Kasumi-1 (cell line): ENCODE data around the gene GPR176.

Source experiments
- DNase-seq, 2 experiments: peaks; one replicate each; lab custom pipeline; 2025; lab: John Stamatoyannopoulos, UW

GPR176 gene

DNA sequence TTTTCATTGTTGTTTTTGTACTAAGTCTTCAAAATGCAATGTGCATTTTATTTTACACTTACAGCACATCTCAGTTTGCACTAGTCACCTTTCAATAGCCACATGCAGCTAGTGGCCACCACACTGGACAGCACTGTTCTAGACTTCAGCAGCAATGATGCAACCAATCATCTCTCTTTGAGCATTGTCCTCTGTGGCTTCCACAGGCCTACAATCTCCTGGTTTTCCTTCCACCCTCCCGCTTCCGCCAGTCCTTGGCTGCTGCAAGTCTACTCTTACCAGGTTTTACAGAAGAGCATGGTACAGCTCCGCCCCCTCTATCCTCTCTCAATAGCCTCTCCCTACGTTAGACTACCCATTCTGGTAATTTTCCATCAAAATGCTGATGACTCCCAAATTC, 112.3 kb downstream of the GPR176 start:
- no peak for DNase-seq

DNA sequence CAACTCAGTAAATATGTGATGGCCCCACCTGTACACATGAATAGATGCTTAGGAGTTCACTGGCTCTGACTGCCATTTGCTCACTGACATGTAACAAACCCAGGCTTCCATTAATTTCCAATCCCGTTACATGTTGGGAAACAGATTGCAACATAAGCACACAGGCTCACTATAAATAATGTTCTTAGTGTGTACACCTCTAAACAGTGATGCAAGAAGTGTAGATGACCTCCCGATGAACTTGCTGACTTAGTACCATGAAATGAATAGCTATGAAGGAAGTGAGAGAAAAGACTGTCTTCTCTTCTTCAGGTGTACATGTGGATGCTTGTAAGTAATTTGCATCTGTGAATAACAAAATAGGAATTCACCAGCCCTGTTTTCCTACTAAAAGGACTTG, 116.0 kb downstream of the GPR176 start:
- DNase-seq = no peak

DNA sequence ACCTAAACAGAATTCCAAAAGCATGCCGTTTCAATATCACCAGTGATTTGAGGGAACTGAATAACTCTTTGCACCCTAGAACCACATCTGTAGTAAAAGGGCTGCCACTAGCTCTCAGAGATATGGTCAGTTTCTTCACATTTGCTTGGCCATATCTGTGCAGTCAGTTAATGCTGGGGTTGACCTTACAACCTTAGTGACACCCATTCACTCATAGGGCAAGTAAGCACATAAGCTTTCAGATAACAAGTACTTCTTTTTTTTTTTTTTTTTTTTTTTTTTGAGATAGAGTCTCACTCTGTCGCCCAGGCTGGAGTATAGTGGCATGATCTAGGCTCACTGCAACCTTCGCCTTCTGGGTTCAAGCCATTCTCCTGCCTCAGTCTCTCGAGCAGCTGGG, 117.0 kb downstream of the GPR176 start:
- no peak for DNase-seq

DNA sequence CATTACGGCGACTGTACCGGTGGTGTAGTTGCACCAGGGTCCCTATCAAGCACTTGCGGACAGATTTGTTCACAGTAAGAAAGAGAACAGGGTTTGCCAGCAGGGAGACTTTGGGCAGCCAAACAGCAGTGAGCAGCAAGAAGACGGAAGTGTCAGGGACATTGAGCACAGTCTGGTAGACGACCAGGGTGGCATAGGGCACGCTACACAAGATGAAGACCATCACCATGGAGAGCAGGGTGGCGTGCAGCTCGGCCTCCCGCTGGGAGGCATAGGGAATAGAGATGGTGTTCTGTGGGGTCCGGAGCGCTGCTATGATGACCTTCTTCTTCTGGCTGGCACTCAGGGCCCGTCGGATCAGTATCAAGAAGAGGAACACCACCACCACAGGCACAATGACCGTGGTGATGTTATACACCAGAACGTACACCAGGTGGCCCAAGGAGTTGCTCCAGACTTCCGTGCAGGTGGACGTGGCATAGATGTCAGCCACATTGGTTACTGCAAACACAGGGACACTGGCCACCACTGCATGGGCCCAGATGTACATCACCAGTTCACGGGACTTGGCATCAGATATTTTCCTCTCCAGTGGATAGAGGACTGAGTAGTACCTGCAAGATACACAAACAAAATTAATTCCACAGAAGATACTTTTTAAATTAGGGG, 118.3 kb downstream of the GPR176 start:
- DNase-seq = no peak

DNA sequence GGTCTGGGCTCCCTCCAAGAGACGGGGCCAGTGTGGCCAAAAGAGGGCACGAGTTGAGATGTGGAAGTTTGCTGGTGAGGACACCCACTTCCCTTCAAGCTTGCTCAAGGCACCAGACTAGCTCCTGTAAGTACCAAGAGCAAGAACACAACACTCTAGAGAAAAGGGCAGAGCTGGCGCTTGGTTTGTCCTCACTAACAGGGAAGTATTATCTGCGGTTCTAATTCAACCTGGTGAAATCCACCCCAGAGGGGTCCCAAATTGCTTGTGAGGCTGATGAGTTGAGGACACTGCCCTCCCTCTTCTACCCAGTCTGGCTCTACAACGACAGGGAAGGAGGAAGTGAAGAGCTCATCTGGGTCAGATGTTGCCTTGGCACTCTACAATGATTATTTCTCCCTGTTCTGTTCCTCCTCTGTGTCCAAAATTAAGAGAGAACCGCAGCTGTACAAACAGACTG, 120.5 kb downstream of the GPR176 start:
- DNase-seq = no peak

DNA sequence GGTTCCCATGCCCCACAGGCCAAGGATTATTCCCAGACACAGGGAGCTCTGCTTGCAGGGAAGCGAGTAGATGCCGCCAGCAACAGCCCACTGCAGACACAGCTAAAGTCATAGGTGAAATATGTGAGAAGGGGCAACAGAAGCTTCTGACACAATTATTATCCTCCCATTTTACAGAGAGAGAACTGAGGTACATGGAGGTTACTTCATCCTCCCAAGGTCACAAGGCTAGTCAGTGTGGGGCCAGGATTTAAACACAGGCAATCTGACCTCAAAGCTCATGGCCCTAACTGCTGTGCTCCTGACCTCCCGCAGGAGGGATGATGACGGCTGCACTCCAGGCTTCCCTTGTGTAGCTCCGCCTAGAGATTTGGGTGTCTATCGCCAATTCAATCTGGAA, 121.7 kb downstream of the GPR176 start:
- DNase-seq = no peak

DNA sequence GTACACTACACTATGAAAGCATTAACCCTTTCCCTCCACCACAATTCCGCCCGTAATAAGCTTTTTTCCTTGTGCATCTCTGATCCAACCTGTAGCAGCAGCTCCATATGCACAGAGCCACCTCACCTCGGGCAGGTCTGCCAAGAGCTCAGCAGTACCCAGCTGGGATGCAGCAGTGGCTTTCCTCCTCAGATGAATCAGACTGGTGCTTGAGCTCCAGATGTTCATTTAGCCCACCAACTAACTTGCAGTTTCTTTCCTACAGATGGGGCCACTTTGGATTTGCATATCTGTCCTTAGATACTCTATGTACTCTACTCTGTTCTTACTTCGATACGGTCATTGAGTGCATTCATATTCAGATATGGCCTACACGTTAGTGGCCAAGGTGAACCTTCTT, 122.7 kb downstream of the GPR176 start:
- no peak for DNase-seq

DNA sequence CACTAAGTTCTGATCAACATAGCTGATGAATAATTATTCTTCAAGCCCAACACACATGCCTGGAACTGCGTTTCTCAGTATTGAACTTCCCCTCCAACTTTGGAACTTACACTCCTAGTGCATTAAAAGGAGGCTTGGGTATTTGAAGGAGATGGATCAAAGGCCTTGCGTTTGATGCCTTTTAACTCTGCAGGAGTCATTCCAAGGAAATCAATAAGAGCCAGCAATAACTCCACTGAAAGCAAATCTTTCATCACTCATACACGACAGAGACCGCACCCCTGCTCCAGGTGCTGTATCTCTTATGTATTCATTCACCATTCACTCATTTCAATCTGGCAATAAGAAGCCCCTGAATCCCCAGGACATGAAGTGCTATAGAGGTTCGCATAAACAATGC, 123.5 kb downstream of the GPR176 start:
- no peak for DNase-seq

DNA sequence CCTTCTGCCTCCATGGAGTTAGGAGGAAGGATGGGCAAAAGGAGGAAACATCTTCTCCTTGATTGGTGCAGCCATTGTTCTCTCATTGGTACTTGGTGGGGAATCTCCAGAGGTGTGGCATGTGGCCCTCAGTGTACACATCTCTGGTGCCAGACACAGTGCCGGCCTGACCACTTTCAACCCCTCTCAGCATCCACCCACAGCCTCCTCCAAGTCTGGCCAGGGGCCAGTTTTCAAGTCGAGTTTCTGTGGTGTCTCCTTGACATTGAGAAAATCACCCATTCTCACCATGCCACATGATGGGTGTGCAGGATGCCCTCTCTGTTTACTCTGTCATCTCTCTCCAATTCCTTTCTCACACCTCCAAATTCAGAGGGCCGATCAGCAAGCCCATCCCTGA, 124.6 kb downstream of the GPR176 start:
- DNase-seq = no peak

DNA sequence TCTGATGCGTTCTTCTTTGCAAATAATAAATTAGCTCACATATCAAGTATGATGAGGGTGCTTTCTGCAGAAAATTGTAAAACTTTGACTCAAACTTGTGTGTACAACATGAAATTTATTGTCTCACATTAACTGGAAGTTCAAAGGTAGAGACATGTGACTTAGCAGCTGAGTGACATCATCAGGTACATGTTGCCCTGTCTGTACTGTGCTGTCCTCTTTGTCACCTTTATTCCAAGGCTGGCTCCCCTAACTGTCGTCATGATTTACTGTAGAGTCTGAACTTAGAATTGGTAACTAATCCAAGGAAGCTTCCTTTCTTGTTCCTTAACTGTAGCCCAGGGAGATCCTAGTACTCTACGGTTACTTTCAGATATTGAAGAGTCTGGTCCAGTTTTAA, 125.1 kb downstream of the GPR176 start:
- no peak for DNase-seq

DNA sequence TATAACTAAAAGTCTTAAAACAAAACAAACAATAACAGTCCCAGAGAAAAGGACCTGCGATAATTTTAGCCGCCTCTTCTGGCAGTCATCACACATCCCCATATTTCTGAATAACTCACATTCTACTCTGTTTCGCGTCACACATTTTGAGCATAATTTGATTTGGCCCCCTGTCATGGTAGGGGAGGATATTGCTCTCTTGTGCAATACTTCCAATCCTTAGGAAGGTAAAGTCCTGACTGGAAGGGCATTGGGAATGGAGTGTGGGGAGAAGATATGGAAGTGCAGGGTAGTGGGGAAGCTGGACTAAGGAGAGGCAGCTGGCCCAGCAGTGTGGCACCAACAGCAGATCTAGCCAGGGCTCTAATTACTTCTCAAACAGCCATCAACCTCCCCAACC, 126.1 kb downstream of the GPR176 start:
- no peak for DNase-seq

DNA sequence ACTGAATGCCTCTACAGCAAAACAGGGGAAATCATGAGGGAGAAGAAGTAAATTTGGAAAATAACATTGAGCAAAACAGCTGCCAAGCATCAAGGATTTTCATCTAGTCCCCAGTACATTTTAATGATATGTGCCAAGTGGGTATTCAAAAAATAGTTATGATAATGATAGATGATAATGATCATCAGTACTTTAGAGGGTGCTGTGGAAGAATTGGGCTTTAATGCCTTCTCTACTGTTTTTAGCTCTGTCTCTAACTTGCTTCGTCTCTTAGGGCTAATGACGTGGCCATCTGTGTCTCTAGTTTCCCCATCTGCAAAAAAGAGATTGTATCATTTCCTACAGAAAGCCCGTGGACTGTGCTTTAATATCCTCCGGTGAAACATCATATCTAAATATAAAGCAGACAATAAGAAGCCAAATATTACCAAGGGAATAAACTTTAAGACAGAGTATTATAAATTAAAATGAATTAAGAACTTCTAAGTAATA, 127.2 kb downstream of the GPR176 start:
- DNase-seq = no peak

DNA sequence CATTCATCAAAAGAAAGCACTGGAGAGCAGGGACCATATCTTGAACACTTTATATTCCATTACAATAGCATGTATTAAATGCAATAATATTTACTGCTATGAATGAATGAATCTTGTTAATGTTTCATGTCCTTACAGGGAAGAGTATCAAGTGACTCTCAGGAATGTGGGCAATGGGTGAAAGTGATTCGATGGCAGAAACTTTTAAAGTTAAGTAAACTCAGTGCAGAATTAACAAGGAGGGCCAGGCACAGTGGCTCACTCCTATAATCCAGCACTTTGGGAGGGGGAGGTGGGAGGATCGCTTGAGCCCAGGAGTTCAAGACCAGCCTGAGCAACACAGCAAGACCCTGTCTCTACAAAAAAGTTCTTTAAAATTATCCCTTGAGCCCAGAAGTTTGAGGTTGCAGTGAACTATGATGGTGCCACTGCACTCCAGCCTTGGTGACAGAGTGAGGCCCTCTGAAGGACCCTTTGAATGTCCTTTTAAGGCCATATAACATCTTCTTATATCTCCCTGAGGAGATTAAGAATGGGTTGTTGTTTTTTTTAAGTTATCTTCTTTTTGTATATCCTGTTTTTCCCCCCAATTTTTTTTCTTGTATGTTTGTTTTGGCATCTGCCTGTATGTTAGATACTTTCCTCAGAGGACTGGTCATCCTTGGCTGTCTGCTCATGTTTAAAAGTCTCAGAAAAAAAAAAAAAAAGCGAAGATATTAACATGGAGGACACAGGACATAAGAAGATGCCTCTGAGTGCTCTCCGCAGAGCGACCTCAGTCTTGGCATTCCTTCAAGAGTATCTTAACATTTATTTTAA, 127.8 kb downstream of the GPR176 start:
- no peak for DNase-seq

DNA sequence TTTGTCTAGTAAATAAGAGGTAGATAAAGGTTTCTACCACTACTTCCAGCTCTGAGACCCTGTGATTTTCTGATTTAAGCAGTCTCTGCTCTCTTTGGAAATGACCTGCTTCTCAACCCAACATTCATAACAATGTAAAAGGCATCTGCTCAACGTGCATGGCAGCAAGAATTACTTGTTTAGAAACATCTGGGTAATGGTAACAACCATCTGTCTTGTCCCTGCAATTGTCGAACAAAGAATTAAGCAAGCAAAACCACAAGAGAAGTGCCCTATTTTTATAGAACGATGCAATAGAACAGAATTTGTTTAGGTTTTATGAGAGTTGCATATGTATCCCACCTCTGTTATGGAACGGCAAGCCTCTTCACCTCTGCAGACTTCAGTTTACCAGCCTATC, 130.3 kb downstream of the GPR176 start:
- DNase-seq = no peak

DNA sequence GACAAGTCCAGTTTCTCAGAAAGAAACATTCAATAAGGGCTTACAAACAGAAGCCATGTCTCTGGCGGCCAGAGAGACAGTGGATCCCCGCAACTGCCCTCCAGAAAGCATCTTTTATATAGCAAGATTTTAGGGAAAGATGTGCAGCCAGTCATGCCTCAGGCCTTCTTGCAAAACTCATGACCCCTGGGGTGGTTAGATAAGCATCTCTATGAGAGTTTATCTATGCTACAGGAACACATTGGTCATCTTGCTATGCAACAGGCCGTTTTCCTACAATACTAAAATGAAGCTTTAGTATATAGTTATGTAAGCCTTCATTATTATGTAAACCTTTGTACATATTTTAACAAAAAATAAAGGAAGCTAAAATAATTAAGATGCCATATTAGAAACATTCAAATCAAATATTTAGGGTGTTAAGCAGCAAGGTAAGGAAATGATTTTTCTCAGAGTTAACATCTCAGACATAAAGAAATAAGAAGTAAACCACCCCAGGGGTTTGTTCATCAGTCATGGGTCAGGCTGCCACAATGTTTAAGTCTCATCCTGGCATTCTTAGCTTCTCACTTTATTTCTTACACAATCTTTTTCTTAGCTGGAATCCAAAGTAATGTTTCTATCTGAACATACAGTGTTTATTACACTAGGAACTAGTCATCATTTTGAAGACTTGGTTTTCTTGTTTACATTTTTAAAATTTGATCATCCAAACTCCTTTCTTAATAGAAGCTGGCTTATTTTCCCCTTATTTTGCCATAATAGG, 131.1 kb downstream of the GPR176 start:
- DNase-seq = no peak

DNA sequence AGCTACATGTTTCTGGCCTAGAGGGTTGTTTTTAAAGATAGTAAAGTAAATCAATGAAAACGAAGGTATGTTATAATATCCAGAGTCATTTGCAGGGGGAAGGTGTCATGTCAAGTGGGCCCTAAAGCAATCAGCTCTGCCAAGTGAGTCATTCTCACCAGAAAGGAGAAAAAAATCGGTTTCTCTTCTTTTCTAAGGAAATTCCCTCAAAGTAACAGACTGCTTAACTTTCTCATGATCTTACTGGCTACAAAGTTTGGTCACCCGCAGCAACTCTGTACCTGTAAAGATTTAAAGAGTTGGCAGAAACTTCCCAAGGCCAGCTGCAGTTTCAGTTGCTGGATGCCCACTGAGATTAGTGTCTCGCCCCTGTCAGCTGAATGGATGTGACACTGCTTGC, 132.0 kb downstream of the GPR176 start:
- DNase-seq = no peak

DNA sequence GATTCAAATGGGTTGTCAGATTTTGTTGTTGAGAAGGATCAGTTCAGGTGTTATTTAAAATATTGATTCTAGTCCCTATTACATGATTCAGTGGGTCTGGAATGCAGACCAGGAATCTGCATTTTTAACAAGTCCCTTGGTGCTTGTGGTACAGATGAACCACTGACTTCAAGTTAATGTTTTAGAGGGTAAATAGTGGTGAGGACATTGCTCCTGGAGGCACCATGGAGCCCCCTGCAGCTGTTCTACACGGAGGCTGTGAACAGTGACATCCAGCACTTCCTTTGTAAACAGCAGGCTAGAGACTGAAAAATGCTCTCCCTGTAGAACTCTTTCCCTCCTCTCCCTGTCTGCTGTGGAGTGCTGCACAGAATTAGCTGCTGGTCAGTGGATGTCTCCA, 132.6 kb downstream of the GPR176 start:
- DNase-seq = no peak

DNA sequence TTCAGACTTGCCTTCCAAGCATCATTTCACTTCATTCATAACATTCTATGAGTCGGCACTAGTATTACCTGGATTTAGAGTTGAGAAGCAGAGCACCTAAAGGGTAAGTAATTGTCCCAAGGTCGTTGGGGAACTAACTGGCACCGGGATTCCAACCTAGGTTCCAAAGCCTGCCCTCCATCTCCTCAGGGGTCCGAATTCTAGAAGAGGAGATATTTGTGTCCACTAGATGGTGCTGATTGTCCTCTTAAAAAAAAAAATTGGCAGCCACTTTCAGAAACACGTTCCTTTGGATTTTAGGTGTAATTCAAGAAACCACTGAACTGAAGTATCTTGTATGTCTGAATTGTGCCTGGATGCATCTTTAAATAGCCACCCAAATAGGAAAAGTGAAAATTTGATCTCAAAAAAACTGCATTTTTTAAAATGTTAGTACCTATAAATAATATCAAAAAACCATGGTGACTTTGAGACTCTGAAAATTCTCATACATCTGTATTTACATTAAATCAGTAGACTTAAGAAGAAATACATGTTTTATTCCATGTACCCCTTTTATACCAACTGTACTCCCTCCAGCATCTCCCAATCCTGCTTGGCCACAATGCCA, 133.5 kb downstream of the GPR176 start:
- peak; percentile 41 to 46 for DNase-seq

DNA sequence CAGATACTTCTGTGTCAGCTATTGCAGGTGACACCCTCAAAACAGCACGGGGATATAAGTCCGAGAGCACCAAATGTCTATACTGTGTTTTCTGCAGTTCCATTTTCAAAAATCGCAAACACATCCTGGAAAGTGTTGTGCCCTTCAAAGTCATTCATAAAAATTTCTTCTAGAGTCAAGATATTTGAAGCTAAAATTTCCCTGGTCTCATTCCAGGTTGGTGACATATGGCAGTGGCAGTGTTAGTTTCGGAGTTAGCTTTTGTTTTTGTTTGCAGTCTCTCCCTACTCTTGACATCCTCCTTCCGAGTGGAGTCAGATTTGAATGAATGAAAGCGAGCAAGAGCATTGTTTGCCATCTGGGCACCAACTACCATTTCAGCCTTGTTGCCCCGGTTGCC, 134.2 kb downstream of the GPR176 start:
- no peak for DNase-seq

DNA sequence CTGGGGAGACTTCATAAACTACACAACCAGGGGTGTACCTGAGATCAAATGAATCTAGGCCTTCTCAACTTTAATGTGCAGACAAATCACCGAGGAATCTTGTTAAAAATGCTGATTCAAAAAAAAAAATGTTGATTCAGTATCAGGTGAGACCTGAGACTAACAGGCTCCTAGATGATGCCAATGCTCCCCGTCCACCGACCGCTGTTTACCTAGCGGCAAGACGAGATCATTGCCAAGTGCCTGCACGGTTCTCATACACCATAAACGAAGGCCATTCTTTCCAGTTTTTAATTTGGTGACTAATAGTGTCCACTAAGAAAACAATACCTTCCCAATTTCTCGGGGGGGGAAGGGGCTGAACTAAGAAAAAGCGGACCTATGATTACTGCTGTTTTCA, 134.9 kb downstream of the GPR176 start:
- no peak for DNase-seq

DNA sequence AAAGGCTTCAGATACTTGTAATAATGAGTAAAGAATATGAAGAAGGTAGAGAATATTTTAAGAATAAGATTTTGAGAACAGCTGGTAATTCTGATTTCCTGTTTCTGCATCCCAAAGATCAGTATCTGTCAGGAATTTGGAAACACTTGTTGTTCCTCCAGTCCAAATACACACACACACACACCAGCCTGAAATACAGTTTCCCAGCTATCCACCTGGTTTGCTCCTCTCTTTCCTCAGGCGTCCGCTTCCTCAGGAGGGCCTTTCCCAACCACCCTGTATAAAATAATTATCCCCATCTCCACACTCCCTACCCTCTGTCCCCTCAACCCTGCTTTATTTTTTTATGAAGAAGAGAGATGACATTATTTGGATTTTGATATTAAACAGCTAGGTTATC, 135.4 kb downstream of the GPR176 start:
- DNase-seq = no peak

DNA sequence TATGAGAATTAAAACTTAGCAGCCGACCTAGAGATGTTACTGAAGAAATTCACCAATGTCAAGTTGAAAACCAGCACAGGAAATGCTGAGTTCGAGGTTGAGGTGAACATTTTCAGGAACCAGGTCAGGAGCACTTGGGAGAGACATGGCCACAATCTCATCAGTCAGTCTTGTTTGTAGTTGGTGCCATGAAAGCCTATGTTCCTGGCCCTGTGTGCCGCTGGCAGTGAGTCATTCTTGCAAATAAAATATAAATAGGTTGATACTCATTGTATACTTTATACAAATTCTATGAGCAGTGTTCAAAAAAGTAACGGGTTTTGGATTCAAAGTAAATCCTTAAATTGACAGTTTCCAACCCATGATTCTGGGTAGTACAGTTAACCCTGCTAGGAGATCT, 135.9 kb downstream of the GPR176 start:
- DNase-seq = no peak
